ENCODE data around the gene GLRA1. TPM values are rescaled to one million over a fixed set of nuclear protein-coding genes. Genes with fewer than 3 reads are reported as not detected.

The GLRA1 gene
- total RNA-seq, 1 donor from 2014 or later = not detected

- no peak overlapping the region for H3K4me3 ChIP-seq
- H3K4me1 ChIP-seq = peaks cover 19% of the 10 kb centered on the region
- no peaks in the 10 kb centered on the region for H3K27me3 ChIP-seq (ENCODE audit: low read depth)
- H3K36me3 ChIP-seq = no peaks in the 10 kb centered on the region
- intact Hi-C loops (cut with micrococcal nuclease) = no loop called here
- TF ChIP-seq CTCF (IDR thresholded peaks at IDR 0.05; ENCODE audit: borderline replicate concordance) = no peak
- H3K27ac ChIP-seq (replicated peaks) = no peak overlapping the region
- H3K9me3 ChIP-seq (replicated peaks) = no peaks in the 10 kb centered on the region
- DNase-seq = no peak
Observed at GRCh38 chr5:151902215-151902614, 22.4 kb downstream of the GLRA1 start.

GRCh38 chr5:151901611-151902010 is 23.0 kb downstream of the GLRA1 start:
- no peak overlapping the region for H3K27ac ChIP-seq (replicated peaks)

GRCh38 chr5:151900891-151901290 is 23.8 kb downstream of the GLRA1 start:
- TF ChIP-seq CTCF (IDR thresholded peaks at IDR 0.05; ENCODE audit: borderline replicate concordance) = no peak

More at GRCh38 chr5:151901611-151902010, 23.0 kb downstream of the GLRA1 start:
- intact Hi-C loops (cut with micrococcal nuclease) = no loop called here
- H3K36me3 ChIP-seq = no peaks in the 10 kb centered on the region
- H3K4me3 ChIP-seq = no peak overlapping the region
- H3K4me1 ChIP-seq = peaks cover 25% of the 10 kb centered on the region
- H3K9me3 ChIP-seq (replicated peaks) = no peaks in the 10 kb centered on the region
- no peaks in the 10 kb centered on the region for H3K27me3 ChIP-seq (ENCODE audit: low read depth)
- DNase-seq = no peak
- TF ChIP-seq CTCF (IDR thresholded peaks at IDR 0.05; ENCODE audit: borderline replicate concordance) = no peak

GRCh38 chr5:151899399-151899798 is 25.3 kb downstream of the GLRA1 start:
- H3K4me1 ChIP-seq = peaks cover 31% of the 10 kb centered on the region
- intact Hi-C loops (cut with micrococcal nuclease) = no loop called here
- no peak for TF ChIP-seq CTCF (IDR thresholded peaks at IDR 0.05; ENCODE audit: borderline replicate concordance)

More at GRCh38 chr5:151900891-151901290, 23.8 kb downstream of the GLRA1 start:
- H3K4me1 ChIP-seq = peaks cover 30% of the 10 kb centered on the region
- no peak for DNase-seq
- intact Hi-C loops (cut with micrococcal nuclease) = no loop called here
- no peak overlapping the region for H3K4me3 ChIP-seq
- H3K27ac ChIP-seq (replicated peaks) = no peak overlapping the region
- no peaks in the 10 kb centered on the region for H3K27me3 ChIP-seq (ENCODE audit: low read depth)
- H3K36me3 ChIP-seq = no peaks in the 10 kb centered on the region
- no peaks in the 10 kb centered on the region for H3K9me3 ChIP-seq (replicated peaks)

GRCh38 chr5:151897896-151898295 is 26.8 kb downstream of the GLRA1 start:
- no peak for TF ChIP-seq CTCF (IDR thresholded peaks at IDR 0.05; ENCODE audit: borderline replicate concordance)
- no peak for DNase-seq

More at GRCh38 chr5:151899399-151899798, 25.3 kb downstream of the GLRA1 start:
- H3K4me3 ChIP-seq = no peak overlapping the region
- no peak overlapping the region for H3K27ac ChIP-seq (replicated peaks)
- no peaks in the 10 kb centered on the region for H3K27me3 ChIP-seq (ENCODE audit: low read depth)
- no peak for DNase-seq
- H3K36me3 ChIP-seq = no peaks in the 10 kb centered on the region
- no peaks in the 10 kb centered on the region for H3K9me3 ChIP-seq (replicated peaks)

More at GRCh38 chr5:151897896-151898295, 26.8 kb downstream of the GLRA1 start:
- H3K4me1 ChIP-seq = peaks cover 31% of the 10 kb centered on the region
- no peak overlapping the region for H3K27ac ChIP-seq (replicated peaks)
- H3K4me3 ChIP-seq = no peak overlapping the region
- H3K36me3 ChIP-seq = no peaks in the 10 kb centered on the region
- H3K9me3 ChIP-seq (replicated peaks) = no peaks in the 10 kb centered on the region
- no peaks in the 10 kb centered on the region for H3K27me3 ChIP-seq (ENCODE audit: low read depth)
- intact Hi-C loops (cut with micrococcal nuclease) = no loop called here

Data from left ventricle myocardium inferior (tissue), 1 donor.